ENCODE data around the gene PGBD5.

Gene PGBD5

DNA sequence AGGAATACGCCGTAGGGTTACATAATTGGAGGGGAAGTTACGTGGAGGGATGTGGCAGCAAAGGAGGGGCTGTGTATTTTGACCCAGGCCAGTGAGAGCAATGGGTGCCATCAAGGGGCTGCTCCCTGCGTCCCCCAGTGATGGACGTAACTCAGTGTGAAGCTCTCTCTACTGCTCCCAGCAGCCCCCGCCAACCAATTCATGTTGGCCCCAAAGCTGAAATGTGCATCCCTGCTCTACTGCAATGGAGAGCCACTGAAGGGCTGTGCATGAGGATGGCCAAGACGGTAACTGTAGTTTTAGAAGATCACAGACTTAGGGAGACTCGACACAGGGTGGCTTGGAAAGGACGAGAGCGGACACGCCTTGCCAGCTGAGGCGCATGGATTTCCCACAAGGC, 38.3 kb downstream of the PGBD5 start:
- TF ChIP-seq, protein P1, sequence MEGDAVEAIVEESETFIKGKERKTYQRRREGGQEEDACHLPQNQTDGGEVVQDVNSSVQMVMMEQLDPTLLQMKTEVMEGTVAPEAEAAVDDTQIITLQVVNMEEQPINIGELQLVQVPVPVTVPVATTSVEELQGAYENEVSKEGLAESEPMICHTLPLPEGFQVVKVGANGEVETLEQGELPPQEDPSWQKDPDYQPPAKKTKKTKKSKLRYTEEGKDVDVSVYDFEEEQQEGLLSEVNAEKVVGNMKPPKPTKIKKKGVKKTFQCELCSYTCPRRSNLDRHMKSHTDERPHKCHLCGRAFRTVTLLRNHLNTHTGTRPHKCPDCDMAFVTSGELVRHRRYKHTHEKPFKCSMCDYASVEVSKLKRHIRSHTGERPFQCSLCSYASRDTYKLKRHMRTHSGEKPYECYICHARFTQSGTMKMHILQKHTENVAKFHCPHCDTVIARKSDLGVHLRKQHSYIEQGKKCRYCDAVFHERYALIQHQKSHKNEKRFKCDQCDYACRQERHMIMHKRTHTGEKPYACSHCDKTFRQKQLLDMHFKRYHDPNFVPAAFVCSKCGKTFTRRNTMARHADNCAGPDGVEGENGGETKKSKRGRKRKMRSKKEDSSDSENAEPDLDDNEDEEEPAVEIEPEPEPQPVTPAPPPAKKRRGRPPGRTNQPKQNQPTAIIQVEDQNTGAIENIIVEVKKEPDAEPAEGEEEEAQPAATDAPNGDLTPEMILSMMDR (IDR thresholded peaks at IDR 0.05; ENCODE audit: low read depth, low read length) = no peak
- H3K4me3 ChIP-seq (ENCODE audit: low read depth, low read length) = no peak overlapping the region

DNA sequence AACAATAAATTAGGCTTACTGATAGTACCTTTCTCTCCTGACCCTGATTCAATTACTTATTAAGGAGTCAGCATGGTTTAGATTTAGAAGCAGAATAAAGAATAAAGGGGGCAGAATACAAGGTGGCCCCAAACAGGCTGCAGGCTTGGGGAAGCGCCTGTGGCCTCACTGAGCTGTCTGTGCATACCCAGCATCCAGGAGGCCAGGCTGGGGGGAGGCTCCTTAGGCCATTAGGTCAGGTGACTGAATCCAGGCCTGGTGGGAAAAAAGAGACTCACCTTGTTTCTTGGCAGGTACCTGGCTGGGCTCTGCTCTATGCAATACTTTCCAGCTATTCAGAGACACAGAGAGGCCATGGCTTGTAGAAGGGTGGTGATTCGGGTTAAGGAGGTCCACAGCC, 38.8 kb downstream of the PGBD5 start:
- TF ChIP-seq, protein P1 (IDR thresholded peaks at IDR 0.05; ENCODE audit: low read depth, low read length) = no peak
- no peak overlapping the region for H3K4me3 ChIP-seq (ENCODE audit: low read depth, low read length)

DNA sequence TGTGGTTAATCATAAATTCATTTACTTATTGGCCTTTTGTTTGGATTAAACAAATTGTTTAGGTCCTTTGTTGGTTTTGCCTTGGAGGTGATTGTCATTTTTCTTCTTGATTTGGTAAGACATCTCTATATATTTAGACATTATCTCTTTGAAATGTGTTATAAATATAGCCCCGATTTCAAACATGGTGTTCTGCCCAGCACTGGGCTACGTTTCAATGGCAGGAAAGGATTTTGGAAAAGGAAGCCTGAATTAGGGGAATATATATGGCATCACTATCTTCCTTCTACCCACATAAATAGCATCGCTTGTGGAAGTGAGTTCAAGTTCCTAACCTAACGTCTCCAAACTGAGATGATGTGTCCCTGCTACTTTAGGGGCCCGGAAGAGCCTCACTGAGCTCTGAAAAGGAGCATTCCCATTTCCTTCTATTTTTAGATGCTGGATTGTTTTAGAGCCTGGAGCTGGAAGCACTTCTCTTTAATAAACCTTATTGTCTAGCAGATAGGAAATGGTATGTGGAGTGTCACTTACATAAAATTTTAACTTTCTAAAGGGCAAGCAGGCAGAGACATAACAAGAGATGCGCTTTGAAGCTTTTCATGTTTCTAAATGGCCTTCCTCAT, 39.4 kb downstream of the PGBD5 start:
- TF ChIP-seq, protein P1 (IDR thresholded peaks at IDR 0.05; ENCODE audit: low read depth, low read length) = no peak
- no peak overlapping the region for H3K4me3 ChIP-seq (ENCODE audit: low read depth, low read length)

DNA sequence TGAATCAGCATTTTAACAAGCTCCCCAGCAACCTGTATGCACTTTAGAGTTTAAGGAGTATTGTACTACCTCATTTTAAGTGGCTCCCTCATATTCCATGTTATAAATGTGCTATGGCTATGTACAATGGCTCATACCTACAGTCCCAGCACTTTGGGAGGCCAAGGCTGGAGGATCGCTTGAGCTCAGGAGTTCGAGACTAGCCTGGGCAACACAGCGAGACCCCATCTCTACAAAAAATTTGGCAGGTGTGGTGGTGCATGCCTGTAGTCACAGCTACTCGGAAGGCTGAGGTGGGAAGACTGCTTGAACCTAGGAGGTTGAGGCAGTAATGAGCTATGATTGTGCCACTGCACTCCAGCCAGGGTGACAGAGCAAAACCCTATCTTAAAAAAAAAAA, 40.2 kb downstream of the PGBD5 start:
- TF ChIP-seq, protein P1 (IDR thresholded peaks at IDR 0.05; ENCODE audit: low read depth, low read length) = no peak
- no peak overlapping the region for H3K4me3 ChIP-seq (ENCODE audit: low read depth, low read length)

DNA sequence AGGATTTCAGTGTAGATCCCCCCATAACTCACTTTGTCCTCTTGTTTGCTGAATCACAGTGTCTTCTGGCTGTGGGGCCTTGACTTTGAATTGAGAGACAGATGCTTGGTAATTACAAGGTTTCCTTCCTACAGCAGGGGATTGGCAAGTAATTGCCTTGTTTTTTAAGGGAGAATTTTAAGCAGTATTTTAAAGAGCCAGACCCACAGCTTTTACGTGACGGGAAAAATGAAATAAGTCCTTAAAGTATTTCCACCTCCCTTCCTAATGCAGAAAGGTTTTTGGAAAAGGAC, 41.0 kb downstream of the PGBD5 start:
- TF ChIP-seq, protein P1 (IDR thresholded peaks at IDR 0.05; ENCODE audit: low read depth, low read length) = no peak
- no peak overlapping the region for H3K4me3 ChIP-seq (ENCODE audit: low read depth, low read length)

DNA sequence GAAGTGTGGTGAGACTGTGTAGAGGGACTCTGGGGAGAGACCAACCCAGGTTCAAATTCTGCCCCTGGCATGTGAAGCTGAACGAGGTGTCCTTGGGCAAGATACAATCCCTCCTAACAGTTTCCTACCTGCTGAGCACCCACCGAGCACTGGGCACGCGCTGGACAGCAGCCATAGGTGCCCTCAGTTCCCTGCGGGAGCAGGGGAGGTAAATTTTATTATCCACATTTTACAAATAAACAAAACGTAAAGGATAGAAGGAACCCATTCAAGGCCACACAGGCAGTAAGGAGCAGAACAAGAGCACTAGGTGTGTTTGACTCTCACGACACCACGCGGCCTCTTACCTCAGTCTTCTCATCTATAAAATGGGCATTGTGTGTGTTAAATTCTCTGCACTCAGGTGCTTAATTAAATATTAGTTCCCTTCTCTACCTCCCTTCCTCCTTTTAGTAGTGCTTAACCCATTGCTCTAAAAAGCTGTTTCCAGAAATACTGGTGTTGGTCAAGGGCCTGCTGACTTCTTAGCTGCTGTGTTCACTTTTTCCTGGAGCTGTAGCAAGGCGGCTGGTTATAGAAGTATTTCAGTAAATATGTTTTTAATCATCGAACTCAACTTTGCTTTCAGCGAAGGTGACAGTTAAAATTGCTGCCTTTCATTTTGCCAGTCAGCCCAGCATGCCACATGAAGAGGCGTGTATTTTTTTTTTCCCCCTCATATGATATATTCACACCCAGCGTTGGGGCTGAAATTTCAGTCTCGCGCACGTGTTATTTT, 41.6 kb downstream of the PGBD5 start:
- H3K4me3 ChIP-seq (ENCODE audit: low read depth, low read length) = no peak overlapping the region
- TF ChIP-seq, protein P1 (IDR thresholded peaks at IDR 0.05; ENCODE audit: low read depth, low read length) = no peak

DNA sequence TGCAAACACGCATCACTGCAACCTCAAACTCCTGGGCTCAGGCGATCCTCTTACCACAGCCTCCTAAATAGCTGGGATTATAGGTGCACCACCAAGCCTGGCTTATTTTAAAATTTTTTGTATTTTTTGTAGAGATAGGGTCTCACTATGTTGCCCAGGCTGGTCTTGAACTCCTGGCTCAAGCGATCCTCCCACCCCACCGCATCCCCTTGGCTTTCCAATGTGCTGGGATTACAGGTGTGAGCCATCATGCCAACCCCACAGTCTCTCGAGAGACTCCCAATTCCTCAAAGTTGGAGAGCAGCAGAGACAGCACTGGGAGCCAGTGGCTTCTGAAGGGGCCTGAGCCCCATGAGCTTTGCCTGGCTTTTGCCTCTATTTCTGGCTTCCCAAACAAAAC, 42.7 kb downstream of the PGBD5 start:
- no peak overlapping the region for H3K4me3 ChIP-seq (ENCODE audit: low read depth, low read length)
- TF ChIP-seq, protein P1 (IDR thresholded peaks at IDR 0.05; ENCODE audit: low read depth, low read length) = no peak

All from WI38 (cell line).